ENCODE data around the gene THEMIS2. TPM values are rescaled to one million over a fixed set of nuclear protein-coding genes. Genes with fewer than 3 reads are reported as not detected.

The THEMIS2 gene
- total and polyA plus RNA-seq, 2 of the 8 experiments (the other 6 are each of a cell fraction or from before 2014, with no cell fraction given), result 12.4 to 28.0 TPM

DNA sequence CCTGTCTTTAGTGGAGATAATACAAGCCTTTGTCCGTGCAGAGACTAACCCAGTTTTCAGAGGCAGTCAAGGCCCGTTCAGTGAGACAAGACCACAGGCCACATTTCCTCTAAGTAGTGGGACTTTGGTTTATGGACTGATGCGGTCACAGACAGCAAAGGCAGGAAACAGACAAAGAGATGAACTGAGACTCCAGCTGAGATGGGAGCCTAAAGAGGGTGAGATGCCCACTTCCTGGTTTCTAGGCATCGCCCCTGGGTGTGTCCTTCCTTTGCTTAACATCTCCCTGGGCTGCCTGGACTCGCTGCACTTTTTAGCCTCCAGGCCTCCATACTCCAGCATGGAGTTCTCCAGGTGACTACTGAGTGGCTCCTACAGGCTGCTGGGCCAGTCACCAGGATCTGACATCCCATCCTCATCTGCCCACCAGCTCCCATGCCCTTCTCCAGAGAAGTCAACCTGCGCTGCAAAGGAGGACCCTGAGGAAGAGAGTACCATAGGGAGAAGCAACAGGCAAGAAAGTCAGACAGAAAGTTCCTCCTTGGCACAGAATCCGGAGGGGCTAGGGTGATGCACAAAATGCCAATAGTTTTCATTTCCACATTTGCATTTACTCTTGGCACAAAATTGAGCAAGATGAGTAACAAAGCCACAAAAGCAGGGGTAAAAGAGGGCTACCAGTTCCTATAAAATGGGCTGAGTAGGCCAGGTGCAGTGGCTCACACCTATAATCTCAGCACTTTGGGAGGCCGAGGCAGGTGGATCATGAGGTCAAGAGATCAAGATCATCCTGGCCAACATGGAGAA lies 15.1 kb downstream of the THEMIS2 start:
- H4K5ac ChIP-seq (ENCODE audit: insufficient read length, low read depth, low read length), result no peak overlapping the region
- no peak overlapping the region for H2AFZ ChIP-seq (ENCODE audit: low read length)
- no peaks in the 10 kb centered on the region for H3K9me3 ChIP-seq (ENCODE audit: insufficient read depth in 2 of 2, low read depth in 1 of 2, low read length in 1 of 2)
- no peak overlapping the region for H3K14ac ChIP-seq (ENCODE audit: insufficient read length)
- ChIA-PET CTCF (ENCODE audit: partially characterized antibody) (interaction anchor here (0.6 to 2.4 kb wide), 4 partner anchors 11 to 113 kb away, joined by 3 to 9 read pairs (median 7); no protein-coding TSS in a partner anchor), POLR2A (ENCODE audit: partially characterized antibody) (interaction anchor here (0.6 to 1.8 kb wide), 4 partner anchors 8 to 46 kb away, joined by 3 to 5 read pairs (median 4); no protein-coding TSS in a partner anchor)
- no peaks in the 10 kb centered on the region for H3K4me1 ChIP-seq (replicated peaks in 1 of 4; ENCODE audit: control insufficient read depth in 3 of 4, insufficient read depth in 4 of 4, low read length in 3 of 4)
- H3K9ac ChIP-seq (replicated peaks in 1 of 4; ENCODE audit: extremely low read depth in 1 of 4, low read depth in 3 of 4, low read length in 3 of 4), result no peak overlapping the region
- H2BK5ac ChIP-seq (ENCODE audit: low read depth, low read length), result no peak overlapping the region
- H4K8ac ChIP-seq (ENCODE audit: extremely low read depth, insufficient read depth, low read length), result no peak overlapping the region
- H2BK12ac ChIP-seq (ENCODE audit: low read depth, low read length), result no peak overlapping the region
- H2BK20ac ChIP-seq (ENCODE audit: low read length), result no peak overlapping the region
- H3K4me3 ChIP-seq (ENCODE audit: extremely low read depth in 1 of 4, insufficient read depth in 2 of 4, low read depth in 3 of 4, low read length in 4 of 4), result no peak overlapping the region
- no peak overlapping the region for H3K56ac ChIP-seq (replicated peaks; ENCODE audit: insufficient read length, low read depth, low read length)
- H4K20me1 ChIP-seq (replicated peaks in 1 of 2; ENCODE audit: control insufficient read depth in 1 of 2, insufficient read depth in 2 of 2, low read length in 2 of 2), result peaks cover 0 to 4% of the 10 kb centered on the region in 2 experiments
- no peak overlapping the region for H2BK15ac ChIP-seq (ENCODE audit: low read length)
- no peak overlapping the region for H3K18ac ChIP-seq (ENCODE audit: extremely low read depth, low read length)
- H2BK120ac ChIP-seq (replicated peaks; ENCODE audit: low read depth, low read length), result no peak overlapping the region
- no peaks in the 10 kb centered on the region for H3K27me3 ChIP-seq (replicated peaks in 1 of 4; ENCODE audit: control insufficient read depth in 3 of 4, extremely low read depth in 1 of 4, insufficient read depth in 3 of 4, low read length in 3 of 4)
- no peak overlapping the region for H3K4ac ChIP-seq (replicated peaks; ENCODE audit: insufficient read length, low read depth, low read length)
- H3K23ac ChIP-seq (ENCODE audit: insufficient read length), result no peak overlapping the region
- no peak overlapping the region for H3K27ac ChIP-seq (ENCODE audit: low read depth, low read length)
- H4K91ac ChIP-seq (replicated peaks; ENCODE audit: insufficient read length, low read length), result no peak overlapping the region
- H2AK5ac ChIP-seq (ENCODE audit: low read depth, low read length), result no peak overlapping the region
- H3K4me2 ChIP-seq (ENCODE audit: insufficient read depth in 1 of 2, low read depth in 2 of 2, low read length in 2 of 2), result no peak overlapping the region
- no peaks in the 10 kb centered on the region for H3K79me1 ChIP-seq (ENCODE audit: low read depth, low read length)
- WGBS, 2 experiments (ENCODE audit: extremely low coverage in 1 of 2, insufficient coverage in 1 of 2, insufficient read length in 1 of 2, insufficient replicate concordance in 2 of 2, low coverage in 1 of 2, low lambda C conversion rate in 2 of 2, missing lambda C conversion rate in 1 of 2), result 90% methylated on average over 8 of the region's 8 CpGs; no CpG with 5 or more reads in 1 of the 2 experiments
- DNase-seq (ENCODE audit: low read depth in 1 of 2, low spot score in 2 of 2) (no peak), FAIRE-seq (no peak)
- no peaks in the 10 kb centered on the region for H3K79me2 ChIP-seq (ENCODE audit: control insufficient read depth in 1 of 2, insufficient read depth in 2 of 2, low read length in 2 of 2)
- H3K36me3 ChIP-seq (ENCODE audit: control insufficient read depth in 2 of 4, insufficient read depth in 4 of 4, low read length in 3 of 4), result peaks cover 4 to 43% (median 22%) of the 10 kb centered on the region in 4 experiments
- no peaks in the 10 kb centered on the region for H3K23me2 ChIP-seq (ENCODE audit: low read depth, low read length)
- TF ChIP-seq KDM1A (IDR thresholded peaks at IDR 0.05; ENCODE audit: borderline replicate concordance, low read length), result no peak
- TF ChIP-seq SIX5 (IDR thresholded peaks at IDR 0.05; ENCODE audit: low read depth, low read length), result no peak
- no peak for TF ChIP-seq TAF1 (IDR thresholded peaks at IDR 0.05; ENCODE audit: low read depth, low read length)
- no peak for TF ChIP-seq KDM4A (IDR thresholded peaks at IDR 0.05; ENCODE audit: low read depth, low read length, severe bottlenecking)
- TF ChIP-seq SP4 (IDR thresholded peaks at IDR 0.05; ENCODE audit: low read length), result no peak
- no peak for TF ChIP-seq MAX (IDR thresholded peaks at IDR 0.05)
- TF ChIP-seq HDAC6 (IDR thresholded peaks at IDR 0.05; ENCODE audit: low read depth, low read length), result no peak
- no peak for TF ChIP-seq TAF7 (optimal IDR thresholded peaks at IDR 0.05; ENCODE audit: borderline replicate concordance, low read depth, low read length)
- no peak for TF ChIP-seq CREB1 (IDR thresholded peaks at IDR 0.05)
- no peak for TF ChIP-seq JUND (IDR thresholded peaks at IDR 0.05; ENCODE audit: low read length)
- TF ChIP-seq SRF (IDR thresholded peaks at IDR 0.05; ENCODE audit: low read depth, low read length), result no peak
